Measurements from ENCODE around the gene WNK2. TPM values are rescaled to one million over a fixed set of nuclear protein-coding genes. Genes with fewer than 3 reads are reported as not detected.

The WNK2 gene
- total RNA-seq, 1 donor from 2014 or later: 9.7 TPM

DNA sequence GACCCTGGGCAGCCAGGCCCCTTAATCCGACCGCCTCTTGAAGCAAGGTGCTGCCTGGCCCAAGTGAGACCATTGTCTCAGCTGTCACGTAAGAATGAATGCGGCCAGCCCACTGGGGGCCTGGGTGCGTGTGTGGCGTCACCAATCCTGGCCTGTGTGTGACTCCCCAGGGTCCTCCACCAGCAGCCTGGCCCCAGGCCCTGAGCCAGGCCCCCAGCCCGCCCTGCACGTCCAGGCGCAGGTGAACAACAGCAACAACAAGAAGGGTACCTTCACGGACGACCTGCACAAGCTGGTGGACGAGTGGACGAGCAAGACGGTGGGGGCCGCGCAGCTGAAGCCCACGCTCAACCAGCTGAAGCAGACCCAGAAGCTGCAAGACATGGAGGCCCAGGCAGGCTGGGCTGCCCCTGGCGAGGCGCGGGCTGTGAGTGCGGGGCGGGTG, 124.2 kb downstream of the WNK2 start:
- TF ChIP-seq, protein P1, sequence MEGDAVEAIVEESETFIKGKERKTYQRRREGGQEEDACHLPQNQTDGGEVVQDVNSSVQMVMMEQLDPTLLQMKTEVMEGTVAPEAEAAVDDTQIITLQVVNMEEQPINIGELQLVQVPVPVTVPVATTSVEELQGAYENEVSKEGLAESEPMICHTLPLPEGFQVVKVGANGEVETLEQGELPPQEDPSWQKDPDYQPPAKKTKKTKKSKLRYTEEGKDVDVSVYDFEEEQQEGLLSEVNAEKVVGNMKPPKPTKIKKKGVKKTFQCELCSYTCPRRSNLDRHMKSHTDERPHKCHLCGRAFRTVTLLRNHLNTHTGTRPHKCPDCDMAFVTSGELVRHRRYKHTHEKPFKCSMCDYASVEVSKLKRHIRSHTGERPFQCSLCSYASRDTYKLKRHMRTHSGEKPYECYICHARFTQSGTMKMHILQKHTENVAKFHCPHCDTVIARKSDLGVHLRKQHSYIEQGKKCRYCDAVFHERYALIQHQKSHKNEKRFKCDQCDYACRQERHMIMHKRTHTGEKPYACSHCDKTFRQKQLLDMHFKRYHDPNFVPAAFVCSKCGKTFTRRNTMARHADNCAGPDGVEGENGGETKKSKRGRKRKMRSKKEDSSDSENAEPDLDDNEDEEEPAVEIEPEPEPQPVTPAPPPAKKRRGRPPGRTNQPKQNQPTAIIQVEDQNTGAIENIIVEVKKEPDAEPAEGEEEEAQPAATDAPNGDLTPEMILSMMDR (IDR thresholded peaks at IDR 0.05; ENCODE audit: insufficient read depth, low read length, poor library complexity, severe bottlenecking): no peak
- no peaks in the 10 kb centered on the region for H3K36me3 ChIP-seq (ENCODE audit: control insufficient read depth, insufficient read depth, low read length)
- H3K27me3 ChIP-seq (ENCODE audit: control insufficient read depth, insufficient read depth, low read length): no peaks in the 10 kb centered on the region

DNA sequence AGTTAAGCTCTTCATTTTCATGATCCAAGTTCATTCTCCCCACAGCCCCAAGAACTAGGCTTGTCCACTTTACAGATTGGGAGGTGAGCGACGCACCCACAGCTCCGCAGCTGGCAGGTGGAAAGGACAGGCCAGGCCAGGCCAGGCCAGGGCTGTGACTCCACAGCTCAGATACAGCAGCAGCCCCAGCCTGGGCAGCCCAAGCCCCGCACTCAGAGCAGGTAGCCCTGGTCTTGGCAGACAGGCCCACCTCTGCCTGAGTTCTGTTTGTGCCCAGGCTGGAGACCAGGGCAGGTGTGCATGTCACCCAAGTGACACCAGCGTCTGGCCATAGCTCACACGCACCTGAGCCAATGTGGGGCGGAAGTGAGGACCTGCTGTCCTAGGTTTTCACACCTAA, 124.7 kb downstream of the WNK2 start:
- H3K4me3 ChIP-seq (ENCODE audit: low read depth, low read length): no peak overlapping the region
- TF ChIP-seq, protein P1 (IDR thresholded peaks at IDR 0.05; ENCODE audit: insufficient read depth, low read length, poor library complexity, severe bottlenecking): no peak
- no peaks in the 10 kb centered on the region for H3K36me3 ChIP-seq (ENCODE audit: control insufficient read depth, insufficient read depth, low read length)
- DNase-seq (ENCODE audit: low read depth): no peak
- no peaks in the 10 kb centered on the region for H3K27me3 ChIP-seq (ENCODE audit: control insufficient read depth, insufficient read depth, low read length)

More for the DNA sequence above, 124.2 kb downstream of the WNK2 start:
- H3K4me3 ChIP-seq (ENCODE audit: low read depth, low read length): no peak overlapping the region
- no peak for DNase-seq (ENCODE audit: low read depth)

DNA sequence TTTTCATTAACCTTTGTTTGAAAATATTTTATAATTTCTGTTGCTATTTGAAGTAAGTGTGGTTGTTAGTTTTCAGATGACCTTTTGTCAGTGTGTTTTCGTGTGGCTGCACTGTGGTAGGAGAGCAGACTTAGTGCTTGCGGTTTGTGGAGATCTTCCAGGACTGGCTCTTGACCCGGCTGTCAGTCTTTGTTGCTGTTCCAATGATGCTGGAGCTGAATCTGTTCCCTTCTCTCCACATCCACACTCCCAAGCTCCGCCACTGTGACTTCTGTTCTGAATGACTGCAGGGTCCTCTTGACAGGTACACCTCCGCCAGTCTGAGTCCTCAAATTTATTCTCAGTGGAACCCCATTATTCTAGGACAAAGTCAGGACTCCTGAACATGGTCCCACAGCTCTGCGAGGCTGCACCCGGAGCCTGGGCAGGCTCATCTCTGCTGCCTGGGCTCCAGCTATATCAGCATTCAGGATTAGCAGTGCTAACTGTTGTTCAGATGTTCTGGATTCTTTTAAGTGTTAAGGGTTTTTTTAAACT, 126.0 kb downstream of the WNK2 start:
- TF ChIP-seq, protein P1 (IDR thresholded peaks at IDR 0.05; ENCODE audit: insufficient read depth, low read length, poor library complexity, severe bottlenecking): no peak
- Histone ChIP-seq H3K4me3 (ENCODE audit: low read depth, low read length) (no peak overlapping the region), H3K36me3 (ENCODE audit: control insufficient read depth, insufficient read depth, low read length) (no peaks in the 10 kb centered on the region), H3K27me3 (ENCODE audit: control insufficient read depth, insufficient read depth, low read length) (no peaks in the 10 kb centered on the region)
- DNase-seq (ENCODE audit: low read depth): no peak

DNA sequence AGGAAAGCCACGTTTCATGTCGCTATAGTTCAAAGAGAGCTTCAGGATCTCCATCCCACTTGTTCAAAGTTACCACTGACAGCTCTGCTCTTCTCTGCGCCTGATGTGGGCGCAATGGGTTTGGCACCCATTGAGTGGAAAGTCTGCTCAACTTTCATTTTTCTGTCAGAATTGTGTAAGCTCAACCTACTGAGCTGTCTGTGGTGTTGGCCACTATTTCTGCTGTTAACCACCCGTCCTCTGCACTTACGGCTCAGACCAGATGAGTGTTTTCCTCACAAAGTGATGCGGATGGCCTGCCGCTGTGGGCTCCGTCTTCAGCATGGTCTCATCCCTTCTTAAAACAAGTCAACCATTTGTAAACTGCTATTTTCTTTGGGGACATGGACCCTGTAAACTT, 131.2 kb downstream of the WNK2 start:
- Histone ChIP-seq H3K27me3 (ENCODE audit: control insufficient read depth, insufficient read depth, low read length) (no peaks in the 10 kb centered on the region), H3K36me3 (ENCODE audit: control insufficient read depth, insufficient read depth, low read length) (no peaks in the 10 kb centered on the region), H3K4me3 (ENCODE audit: low read depth, low read length) (no peak overlapping the region)
- DNase-seq (ENCODE audit: low read depth): no peak
- TF ChIP-seq, protein P1 (IDR thresholded peaks at IDR 0.05; ENCODE audit: insufficient read depth, low read length, poor library complexity, severe bottlenecking): no peak

DNA sequence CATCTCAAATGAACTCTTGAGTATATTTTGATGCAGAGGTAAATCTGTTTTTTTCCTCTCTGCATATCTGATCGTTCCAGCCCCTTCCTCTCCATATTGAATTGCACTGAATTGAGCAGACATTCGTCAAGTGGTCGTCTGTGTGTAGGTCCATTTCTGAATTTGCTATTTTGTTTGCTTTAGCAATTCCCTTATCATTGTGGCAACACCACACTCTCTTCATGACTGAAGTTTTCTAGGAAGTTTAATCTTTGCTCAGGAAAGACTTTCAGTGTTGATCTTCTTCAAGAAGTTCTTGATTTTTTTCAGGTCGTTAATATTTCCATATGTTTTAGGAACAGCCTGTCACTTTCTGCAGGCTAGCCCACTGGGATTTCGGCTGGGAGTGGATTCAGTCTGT, 132.0 kb downstream of the WNK2 start:
- Histone ChIP-seq H3K4me3 (ENCODE audit: low read depth, low read length) (no peak overlapping the region), H3K36me3 (ENCODE audit: control insufficient read depth, insufficient read depth, low read length) (no peaks in the 10 kb centered on the region), H3K27me3 (ENCODE audit: control insufficient read depth, insufficient read depth, low read length) (no peaks in the 10 kb centered on the region)
- TF ChIP-seq, protein P1 (IDR thresholded peaks at IDR 0.05; ENCODE audit: insufficient read depth, low read length, poor library complexity, severe bottlenecking): no peak
- no peak for DNase-seq (ENCODE audit: low read depth)
